Brain microvascular endothelial cell (primary cell): Measurements from ENCODE around the gene SIN3A.
"Not testable (repeated sequence)": the region's sequence is repeated elsewhere in the genome, so short reads cannot be mapped to it uniquely, and the experiment has no call there.

ENCODE experiments used
- DNase-seq: peaks from one replicate; pipeline ENCODE4 v3.0.0-alpha.2; 2020
- H3K27ac ChIP-seq: fragments of 250-450 bp; sonication (Bioruptor Pico); 2 replicates; pipeline ENCODE4 v1.5.1; 2020; ENCODE audit warnings: mild to moderate bottlenecking, moderate library complexity
- H3K27me3 ChIP-seq: fragments of 250-450 bp; sonication (Bioruptor Pico); replicated peaks from 2 replicates; pipeline ENCODE4 v1.5.1; 2020; ENCODE audit warnings: mild to moderate bottlenecking
- H3K36me3 ChIP-seq: fragments of 250-450 bp; sonication (Bioruptor Pico); replicated peaks from 2 replicates; pipeline ENCODE4 v1.5.1; 2020; ENCODE audit warnings: mild to moderate bottlenecking
- H3K4me3 ChIP-seq: 2 replicates; pipeline ENCODE4 v1.5.1; 2011; ENCODE audit warnings: low read depth, mild to moderate bottlenecking, control low read depth, low read length, moderate library complexity
- CTCF ChIP-seq: IDR thresholded peaks from 2 replicates; pipeline ENCODE4 v1.5.1; 2011; ENCODE audit warnings: low read depth, mild to moderate bottlenecking, moderate library complexity, low read length, control low read depth, inconsistent platforms; ENCODE audit errors: missing control alignments
- in situ Hi-C: cut with HindIII; loops from 2 replicates; pipeline ENCODE4 v1.10.0; 2017; ENCODE audit warnings: low sequenced_read_pairs, low pct_ligation_motif_present

Gene SIN3A

GRCh38 chr15:75403892-75404291 lies 47.6 kb downstream of the SIN3A start:
- in situ Hi-C loops: no loop called here
- peaks cover 65% of the 10 kb centered on the region for H3K36me3 ChIP-seq

GRCh38 chr15:75397494-75397893 lies 54.0 kb downstream of the SIN3A start:
- no peak for DNase-seq
- no peak for TF ChIP-seq CTCF
- Histone ChIP-seq H3K27me3 (no peaks in the 10 kb centered on the region), H3K4me3 (no peak overlapping the region), H3K36me3 (peaks cover 81% of the 10 kb centered on the region), H3K27ac (no peak overlapping the region)
- in situ Hi-C loops: no loop called here

More at GRCh38 chr15:75403892-75404291, 47.6 kb downstream of the SIN3A start:
- no peak overlapping the region for H3K4me3 ChIP-seq
- TF ChIP-seq CTCF: no peak
- no peaks in the 10 kb centered on the region for H3K27me3 ChIP-seq
- H3K27ac ChIP-seq: no peak overlapping the region
- no peak for DNase-seq

GRCh38 chr15:75389791-75390382 lies 61.6 kb downstream of the SIN3A start:
- Histone ChIP-seq H3K27me3 (no peaks in the 10 kb centered on the region), H3K36me3 (peaks cover 66% of the 10 kb centered on the region), H3K27ac (no peak overlapping the region), H3K4me3 (no peak overlapping the region)
- DNase-seq: no peak
- in situ Hi-C loops: no loop called here
- no peak for TF ChIP-seq CTCF

GRCh38 chr15:75383986-75384385 lies 67.5 kb downstream of the SIN3A start:
- H3K4me3 ChIP-seq, H3K27ac ChIP-seq, DNase-seq, H3K27me3 ChIP-seq, in situ Hi-C loops: not testable (repeated sequence)
- peaks cover 58% of the 10 kb centered on the region for H3K36me3 ChIP-seq

- Histone ChIP-seq H3K36me3 (peaks cover 49% of the 10 kb centered on the region), H3K27ac (no peak overlapping the region), H3K27me3 (no peaks in the 10 kb centered on the region), H3K4me3 (no peak overlapping the region)
- in situ Hi-C loops: no loop called here
- DNase-seq: no peak
- no peak for TF ChIP-seq CTCF
Measured at GRCh38 chr15:75380773-75381172, 70.7 kb downstream of the SIN3A start.

- no peak overlapping the region for H3K27ac ChIP-seq
- DNase-seq: no peak
- no peak for TF ChIP-seq CTCF
- peaks cover 26% of the 10 kb centered on the region for H3K36me3 ChIP-seq
- H3K4me3 ChIP-seq: no peak overlapping the region
- no peaks in the 10 kb centered on the region for H3K27me3 ChIP-seq
- in situ Hi-C loops: no loop called here
Measured at GRCh38 chr15:75371901-75372688, 79.4 kb downstream of the SIN3A start.
